LNCAP (cell line): Measurements from ENCODE around the gene HOXA6.

Source experiments
- TF ChIP-seq, protein P1 (sequence below): fragments of 450-650 bp; IDR thresholded peaks from 2 replicates; pipeline ENCODE4 v1.5.1; 2017; ENCODE audit warnings: mild to moderate bottlenecking

HOXA6 gene

DNA sequence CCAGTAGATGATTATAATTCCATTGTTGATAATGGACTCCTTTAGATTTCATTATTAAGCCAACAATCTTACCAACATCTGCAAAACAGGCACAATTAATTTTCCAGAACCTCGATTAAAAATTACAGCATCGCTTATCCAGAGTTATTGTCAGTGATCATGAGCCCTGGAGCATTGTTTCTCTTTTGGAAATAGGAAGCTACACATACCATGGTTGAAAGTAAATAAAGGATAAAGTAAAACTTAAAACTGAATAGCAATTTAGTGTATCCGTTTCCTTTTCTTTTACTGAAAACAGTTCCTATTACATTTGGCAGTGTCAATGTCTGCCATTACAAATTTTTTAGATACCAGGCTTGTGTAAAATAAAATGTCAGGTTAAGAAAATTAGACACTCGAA is 35.2 kb downstream of the HOXA6 start:
- TF ChIP-seq, protein P1, sequence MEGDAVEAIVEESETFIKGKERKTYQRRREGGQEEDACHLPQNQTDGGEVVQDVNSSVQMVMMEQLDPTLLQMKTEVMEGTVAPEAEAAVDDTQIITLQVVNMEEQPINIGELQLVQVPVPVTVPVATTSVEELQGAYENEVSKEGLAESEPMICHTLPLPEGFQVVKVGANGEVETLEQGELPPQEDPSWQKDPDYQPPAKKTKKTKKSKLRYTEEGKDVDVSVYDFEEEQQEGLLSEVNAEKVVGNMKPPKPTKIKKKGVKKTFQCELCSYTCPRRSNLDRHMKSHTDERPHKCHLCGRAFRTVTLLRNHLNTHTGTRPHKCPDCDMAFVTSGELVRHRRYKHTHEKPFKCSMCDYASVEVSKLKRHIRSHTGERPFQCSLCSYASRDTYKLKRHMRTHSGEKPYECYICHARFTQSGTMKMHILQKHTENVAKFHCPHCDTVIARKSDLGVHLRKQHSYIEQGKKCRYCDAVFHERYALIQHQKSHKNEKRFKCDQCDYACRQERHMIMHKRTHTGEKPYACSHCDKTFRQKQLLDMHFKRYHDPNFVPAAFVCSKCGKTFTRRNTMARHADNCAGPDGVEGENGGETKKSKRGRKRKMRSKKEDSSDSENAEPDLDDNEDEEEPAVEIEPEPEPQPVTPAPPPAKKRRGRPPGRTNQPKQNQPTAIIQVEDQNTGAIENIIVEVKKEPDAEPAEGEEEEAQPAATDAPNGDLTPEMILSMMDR: no peak

DNA sequence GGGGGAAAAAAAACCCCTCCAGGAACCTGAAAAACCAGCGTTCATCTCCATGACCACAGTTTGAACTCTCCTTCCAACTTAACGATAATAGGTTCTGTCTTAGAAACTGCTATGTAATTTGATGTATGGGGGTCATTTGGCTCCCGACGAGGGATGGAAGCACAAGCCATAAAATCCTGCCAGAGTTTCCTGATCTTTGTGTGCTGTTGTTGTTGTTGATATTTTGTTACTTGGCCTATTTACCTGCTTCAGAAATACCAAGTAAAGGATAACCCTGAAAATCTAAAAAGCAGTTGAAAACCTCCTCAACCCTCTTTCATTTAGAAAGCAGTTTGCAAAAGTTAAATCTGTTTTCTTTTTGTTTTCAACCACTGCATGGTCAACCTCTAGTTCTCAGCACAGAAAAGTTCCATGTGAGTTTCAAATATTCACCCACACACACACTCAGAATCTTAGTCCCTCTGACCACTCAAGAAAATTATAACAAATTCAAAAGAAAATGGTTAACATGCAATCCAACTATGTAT is 35.8 kb downstream of the HOXA6 start:
- TF ChIP-seq, protein P1: no peak

DNA sequence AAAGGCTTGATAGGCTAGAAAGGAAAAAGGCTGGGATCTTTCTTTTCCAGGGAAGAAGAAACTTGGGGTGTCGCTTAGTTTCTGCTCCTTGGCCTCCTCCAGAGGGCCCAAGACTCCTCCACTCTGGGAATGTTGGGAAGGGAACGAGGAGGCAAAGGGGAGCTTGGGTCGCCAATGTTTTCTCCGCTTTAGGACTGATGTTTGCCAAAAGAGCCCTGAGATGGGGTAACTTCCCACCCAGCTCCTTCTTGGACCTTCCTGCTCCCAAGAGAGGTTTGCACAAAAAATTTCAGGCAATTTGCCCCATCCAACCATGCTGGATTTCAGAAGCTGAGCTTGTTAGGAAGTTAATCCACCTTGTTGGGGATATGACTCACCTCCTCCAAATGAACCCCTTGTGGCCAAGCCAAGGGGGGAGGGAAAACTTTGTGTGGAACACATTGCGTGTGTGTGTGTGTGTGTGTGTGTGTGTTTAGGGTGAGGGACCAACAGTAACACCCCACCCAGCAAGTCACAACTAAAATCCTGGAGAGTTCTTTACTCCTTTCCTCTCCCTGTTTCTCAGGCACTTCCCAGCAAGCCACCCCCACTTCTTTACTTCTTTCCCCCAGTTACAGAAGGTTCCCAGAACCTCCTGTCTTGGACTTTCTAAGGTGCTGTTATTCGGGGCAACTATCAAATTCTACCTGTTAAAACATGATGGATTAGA is 36.4 kb downstream of the HOXA6 start:
- TF ChIP-seq, protein P1: no peak

DNA sequence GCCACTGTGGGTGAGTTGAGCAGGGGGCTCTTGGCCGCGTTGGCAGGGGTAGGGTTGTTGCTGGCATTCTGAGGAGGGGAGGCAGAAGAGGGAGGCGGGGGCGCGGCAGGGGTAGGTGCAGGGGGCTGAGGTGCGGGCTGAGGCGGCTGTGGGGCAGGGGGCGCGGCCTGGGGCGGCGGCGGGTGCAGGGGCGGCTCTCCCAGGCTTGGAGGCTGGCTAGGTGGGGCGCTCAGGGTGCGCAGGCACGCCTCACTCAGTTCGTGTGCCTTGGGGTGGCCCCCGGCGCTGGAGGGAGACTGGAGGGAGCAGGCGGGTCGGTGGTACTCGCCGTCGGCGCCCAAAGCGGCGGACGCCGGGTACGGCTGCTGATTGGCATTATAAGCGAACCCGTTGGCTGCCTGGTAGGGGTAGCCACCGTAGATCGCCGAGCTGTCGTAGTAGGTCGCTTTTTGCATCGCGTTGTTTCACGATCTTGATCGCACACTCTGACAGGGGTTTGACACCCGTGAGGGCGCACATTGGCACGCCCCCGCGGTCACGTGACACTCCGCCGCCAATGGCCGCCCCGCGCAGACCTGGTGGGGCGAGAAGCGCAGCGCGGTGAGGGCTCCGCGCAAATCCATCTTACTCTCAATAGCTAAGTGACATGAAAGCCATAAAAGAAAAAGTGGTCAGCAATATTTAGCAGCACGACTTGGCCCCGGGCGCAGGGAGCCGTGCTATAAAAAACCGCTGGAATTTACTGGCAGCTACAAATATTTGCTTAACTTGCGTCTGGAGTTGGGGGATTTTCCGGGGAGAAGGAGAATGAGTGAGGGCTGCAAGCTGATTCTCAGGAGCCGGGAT is 37.2 kb downstream of the HOXA6 start:
- TF ChIP-seq, protein P1: no peak

DNA sequence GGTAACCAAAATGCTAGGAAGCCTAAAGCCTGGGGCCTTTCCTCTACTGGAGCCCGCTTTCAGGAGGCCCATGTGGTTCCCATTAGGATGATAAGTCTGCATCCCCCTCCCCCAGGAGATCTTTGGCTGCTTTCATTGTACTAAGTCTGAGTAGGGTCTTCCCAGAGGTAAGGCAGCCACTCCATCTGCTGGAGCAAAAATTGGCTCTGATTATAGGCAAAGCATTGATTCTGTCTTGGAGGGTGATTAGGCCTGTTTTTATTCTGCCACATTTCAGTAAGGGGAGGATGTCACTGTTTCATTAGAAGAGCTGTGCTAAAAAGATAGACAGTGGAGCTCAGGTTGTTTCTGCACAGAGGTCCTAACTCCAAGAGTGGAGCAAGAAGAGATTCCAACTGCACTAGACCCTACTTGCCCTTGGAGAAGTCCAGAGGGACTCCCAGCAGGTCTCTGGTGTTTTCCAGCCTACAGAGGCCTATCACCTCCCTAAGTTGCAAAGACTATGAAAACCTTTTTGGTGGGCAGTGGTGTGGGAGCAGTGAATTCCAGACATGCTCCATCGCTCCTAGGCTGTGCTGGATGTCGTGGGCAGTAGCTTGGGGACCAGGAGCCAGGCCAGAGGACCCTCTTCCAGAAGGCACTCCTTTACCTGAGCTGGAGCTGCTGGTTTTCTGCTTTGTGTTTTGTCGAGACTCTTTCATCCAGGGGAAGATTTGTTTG is 37.9 kb downstream of the HOXA6 start:
- TF ChIP-seq, protein P1: no peak

DNA sequence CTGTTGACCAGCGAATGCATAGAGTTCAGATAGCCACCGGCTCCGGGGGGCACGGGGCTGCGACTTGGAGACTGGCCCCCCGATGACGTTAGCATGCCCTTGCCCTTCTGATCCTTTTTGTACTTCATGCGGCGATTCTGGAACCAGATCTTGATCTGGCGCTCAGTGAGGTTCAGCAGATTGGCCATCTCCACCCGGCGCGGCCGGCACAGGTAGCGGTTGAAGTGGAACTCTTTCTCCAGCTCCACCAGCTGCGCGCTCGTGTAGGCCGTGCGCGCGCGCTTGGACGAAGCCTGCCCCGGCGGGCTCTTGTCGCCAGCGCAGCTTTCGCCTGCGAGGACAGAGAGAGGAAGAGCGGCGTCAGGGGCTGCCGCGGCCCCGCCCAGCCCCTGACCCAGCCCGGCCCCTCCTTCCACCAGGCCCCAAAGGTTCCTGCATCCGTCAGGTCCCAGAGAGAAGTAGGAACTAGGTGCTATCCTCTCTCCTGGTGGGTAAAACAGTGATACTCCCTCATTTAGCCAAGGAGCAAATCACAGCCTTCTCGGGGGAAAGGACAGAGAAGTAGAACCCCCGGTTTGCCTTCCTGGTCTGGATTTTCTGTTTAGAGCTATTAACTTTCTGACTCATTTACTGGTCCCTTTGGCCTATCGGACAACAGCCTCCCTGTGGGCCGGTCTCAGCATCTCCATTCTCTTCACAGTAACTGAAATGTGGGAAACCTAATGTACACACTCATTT is 39.0 kb downstream of the HOXA6 start:
- TF ChIP-seq, protein P1: no peak
